Endothelial cell of umbilical vein (primary cell): Measurements from ENCODE around the gene DOP1A. TPM values are rescaled to one million over a fixed set of nuclear protein-coding genes. Genes with fewer than 3 reads are reported as not detected.

ENCODE experiments used
- BruUV-seq: library from RNA; stranded (reverse); fragments of 400-500 nt; replicated peaks from 2 replicates; lab custom pipeline; 2021; lab: Mats Ljungman, UMichigan
- CTCF ChIA-PET: fragments of 300-600, 350-600 bp; sonication (Branson Sonifier 250); formaldehyde crosslinking; loops from one replicate; lab custom pipeline; 2021; ENCODE audit warnings: antibody characterized with exemption, inconsistent platforms; lab: Charles Lee
- POLR2A ChIA-PET: fragments of 300-600, 350-600 bp; sonication (Branson Sonifier 250); formaldehyde crosslinking; loops from one replicate; lab custom pipeline; 2021; ENCODE audit warnings: antibody characterized with exemption, inconsistent platforms; lab: Charles Lee
- DNase-seq: peaks from one replicate; pipeline ENCODE4 v3.0.0-alpha.2; 2011; ENCODE audit warnings: low read depth, low spot score
- FAIRE-seq: peaks from 2 replicates; lab custom pipeline; 2011; peaks lifted over from hg19 to GRCh38; lab: Jason Lieb, UNC
- H2AFZ ChIP-seq: 2 replicates; pipeline ENCODE4 v1.6.0; 2012; ENCODE audit warnings: low read depth, low read length, control low read depth, inconsistent platforms
- H3K27ac ChIP-seq: 2 replicates; pipeline ENCODE4 v1.5.1; 2011; ENCODE audit warnings: low read depth, mild to moderate bottlenecking, control low read depth, low read length, moderate library complexity; ENCODE audit not compliant: insufficient read depth
- H3K27me3 ChIP-seq, 2 experiments: 2 replicates each; pipeline versions ENCODE4 v1.6.0 to v1.6.1; 2011; ENCODE audit warnings: low read length in 2 of 2, mixed read lengths in 1 of 2; ENCODE audit not compliant: control insufficient read depth in 2 of 2, insufficient read depth in 2 of 2
- H3K36me3 ChIP-seq, 2 experiments: 2 replicates in 1 of 2; 3 replicates in 1 of 2; pipeline ENCODE4 v1.5.1; 2011; ENCODE audit warnings: low read length in 2 of 2, mild to moderate bottlenecking in 1 of 2, moderate library complexity in 1 of 2; ENCODE audit not compliant: control insufficient read depth in 2 of 2, insufficient read depth in 2 of 2; ENCODE audit errors: extremely low read depth in 1 of 2
- H3K4me1 ChIP-seq: 3 replicates; pipeline ENCODE4 v1.5.1; 2011; ENCODE audit warnings: mild to moderate bottlenecking, low read length; ENCODE audit not compliant: control insufficient read depth, insufficient read depth; ENCODE audit errors: extremely low read depth
- H3K4me2 ChIP-seq: 2 replicates; pipeline ENCODE4 v1.6.1; 2011; ENCODE audit warnings: low read length, control low read depth, mixed read lengths; ENCODE audit not compliant: insufficient read depth
- H3K4me3 ChIP-seq, 3 experiments: fragments of 200-600 bp in 1 of 3; sonication (generic), shearing (Covaris generic) in 1 of 3; replicated peaks in 1 of 3; 2 replicates each; pipeline ENCODE4 v1.5.1; 2011 to 2016; ENCODE audit warnings: control low read depth in 3 of 3, low read length in 3 of 3, mild to moderate bottlenecking in 2 of 3, inconsistent platforms in 1 of 3, low read depth in 1 of 3, moderate library complexity in 1 of 3; ENCODE audit not compliant: insufficient read depth in 1 of 3
- H3K79me2 ChIP-seq: 2 replicates; pipeline ENCODE4 v1.6.0; 2012; ENCODE audit warnings: low read length, inconsistent platforms; ENCODE audit not compliant: control insufficient read depth, insufficient read depth
- H3K9ac ChIP-seq: replicated peaks from 2 replicates; pipeline ENCODE3; 2011; ENCODE audit warnings: low read length, control low read depth; ENCODE audit not compliant: insufficient read depth; ENCODE audit errors: extremely low read depth
- H3K9me1 ChIP-seq: replicated peaks from 3 replicates; pipeline ENCODE4 v1.6.0; 2011; ENCODE audit warnings: mild to moderate bottlenecking, low read length; ENCODE audit not compliant: control insufficient read depth, insufficient read depth; ENCODE audit errors: extremely low read depth
- H3K9me3 ChIP-seq: replicated peaks from 2 replicates; pipeline ENCODE4 v1.5.1; 2012; ENCODE audit warnings: low read length, inconsistent platforms; ENCODE audit not compliant: control insufficient read depth, insufficient read depth
- H4K20me1 ChIP-seq: replicated peaks from 2 replicates; pipeline ENCODE3; 2011; ENCODE audit warnings: mild to moderate bottlenecking, low read length; ENCODE audit not compliant: control insufficient read depth, insufficient read depth; ENCODE audit errors: extremely low read depth
- JUN ChIP-seq: IDR thresholded peaks from 2 replicates; pipeline ENCODE4 v1.6.1; 2011; ENCODE audit warnings: borderline replicate concordance, low read depth; ENCODE audit not compliant: insufficient read length, insufficient read depth
- MYC ChIP-seq: IDR thresholded peaks from one replicate; pipeline ENCODE4 v1.6.1; 2011; ENCODE audit warnings: mild to moderate bottlenecking, low read depth, low read length
- POLR2A ChIP-seq: IDR thresholded peaks from 2 replicates; pipeline ENCODE4 v1.6.1; 2012; ENCODE audit warnings: low read depth, mild to moderate bottlenecking, control low read depth, low read length
- dilution Hi-C: fragments of 300-500 bp; cut with MboI; formaldehyde crosslinking; loops from one replicate; pipeline ENCODE4 v1.15.0; 2019; ENCODE audit warnings: low sequenced_read_pairs; ENCODE audit not compliant: extremely low pct_ligation_motif_present
- intact Hi-C: fragments of 100-400 bp; cut with micrococcal nuclease; formaldehyde crosslinking; loops from one replicate; pipeline ENCODE4 v1.10.0; 2022
- polyA plus RNA-seq, 4 experiments: library from polyadenylated mRNA; depleted of rRNA in 3 of 4; stranded (reverse) in 3 of 4; unstranded in 1 of 4; fragments of >200 nt; gene quantifications; 2 replicates each; pipeline versions ENCODE4 v1.2.1 to v1.2.3, GENCODE V29; 2011 to 2012; ENCODE audit warnings: missing spikeins in 1 of 4
- total RNA-seq: library from RNA; stranded (reverse); gene quantifications from 2 replicates; pipeline ENCODE4 v1.2.3, GENCODE V29; 2021
- TF ChIP-seq, protein P1 (sequence below): IDR thresholded peaks from 2 replicates; pipeline ENCODE4 v1.6.1; 2011; ENCODE audit not compliant: insufficient read depth, insufficient read length
- TF ChIP-seq, protein P2 (sequence below), 2 donors: IDR thresholded peaks; 1 replicate in 1 of 2; 2 replicates in 1 of 2; pipeline ENCODE4 v1.5.1; 2011; ENCODE audit warnings: low read length in 2 of 2, mild to moderate bottlenecking in 2 of 2, moderate library complexity in 2 of 2, control low read depth in 1 of 2, inconsistent platforms in 1 of 2, low read depth in 1 of 2; ENCODE audit not compliant: insufficient read depth in 1 of 2; ENCODE audit errors: extremely low read depth in 1 of 2

Gene DOP1A
- total and polyA plus RNA-seq, 2 donors (not counting 3 experiments of a cell fraction or from before 2014, with no cell fraction given): 6.3 to 12.3 TPM

DNA sequence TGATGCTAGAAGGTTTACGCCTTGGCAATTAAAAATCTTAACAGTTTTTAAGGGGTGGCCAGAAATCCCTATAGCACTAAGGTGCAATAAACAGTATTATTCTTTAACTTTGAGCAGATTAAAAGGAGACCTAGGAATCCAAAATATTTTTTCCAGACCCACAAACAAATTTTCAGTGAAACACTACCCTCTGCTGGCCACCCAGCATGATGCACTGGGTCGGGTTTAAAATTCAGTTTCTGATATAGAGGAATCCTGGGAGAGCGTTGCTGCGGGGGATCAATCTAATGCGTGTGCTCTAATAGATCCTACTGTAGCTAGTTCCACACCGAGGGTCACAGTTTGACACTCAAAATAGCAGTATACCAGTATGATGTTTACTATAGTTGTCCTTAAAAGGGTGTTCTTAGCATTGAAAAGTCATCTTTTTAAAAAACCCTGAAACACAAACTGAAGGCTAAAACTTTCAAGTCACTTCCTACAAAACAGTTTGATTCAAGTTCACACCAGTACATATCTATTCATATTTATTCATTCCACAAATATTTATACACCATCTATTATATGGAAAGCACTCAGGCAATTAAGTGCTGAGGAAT is 12.0 kb upstream of the DOP1A start:
- Histone ChIP-seq H3K36me3 (no peaks in the 10 kb centered on the region), H3K4me3 (no peak overlapping the region), H2AFZ (peak overlapping the region; percentile 46), H3K9ac (no peak overlapping the region), H3K9me3 (no peaks in the 10 kb centered on the region), H3K4me2 (no peak overlapping the region), H3K9me1 (no peaks in the 10 kb centered on the region), H3K27me3 (no peaks in the 10 kb centered on the region), H3K79me2 (no peaks in the 10 kb centered on the region), H4K20me1 (no peaks in the 10 kb centered on the region), H3K4me1 (no peaks in the 10 kb centered on the region), H3K27ac (no peak overlapping the region)
- no TSS peak for BruUV-seq
- intact Hi-C loops: loop anchor here (1.0 to 10.0 kb wide), 4 partner anchors 311 to 803 kb away; partner anchors contain the start of gene TPBG
- dilution Hi-C loops: no loop called here
- POLR2A ChIA-PET: no interaction called here
- peak; percentile 45 for DNase-seq
- peak; percentile 89 for FAIRE-seq
- no peak for TF ChIP-seq MYC
- TF ChIP-seq JUN: no peak
- TF ChIP-seq, protein P1, sequence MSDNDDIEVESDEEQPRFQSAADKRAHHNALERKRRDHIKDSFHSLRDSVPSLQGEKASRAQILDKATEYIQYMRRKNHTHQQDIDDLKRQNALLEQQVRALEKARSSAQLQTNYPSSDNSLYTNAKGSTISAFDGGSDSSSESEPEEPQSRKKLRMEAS: no peak
- TF ChIP-seq, protein P2, sequence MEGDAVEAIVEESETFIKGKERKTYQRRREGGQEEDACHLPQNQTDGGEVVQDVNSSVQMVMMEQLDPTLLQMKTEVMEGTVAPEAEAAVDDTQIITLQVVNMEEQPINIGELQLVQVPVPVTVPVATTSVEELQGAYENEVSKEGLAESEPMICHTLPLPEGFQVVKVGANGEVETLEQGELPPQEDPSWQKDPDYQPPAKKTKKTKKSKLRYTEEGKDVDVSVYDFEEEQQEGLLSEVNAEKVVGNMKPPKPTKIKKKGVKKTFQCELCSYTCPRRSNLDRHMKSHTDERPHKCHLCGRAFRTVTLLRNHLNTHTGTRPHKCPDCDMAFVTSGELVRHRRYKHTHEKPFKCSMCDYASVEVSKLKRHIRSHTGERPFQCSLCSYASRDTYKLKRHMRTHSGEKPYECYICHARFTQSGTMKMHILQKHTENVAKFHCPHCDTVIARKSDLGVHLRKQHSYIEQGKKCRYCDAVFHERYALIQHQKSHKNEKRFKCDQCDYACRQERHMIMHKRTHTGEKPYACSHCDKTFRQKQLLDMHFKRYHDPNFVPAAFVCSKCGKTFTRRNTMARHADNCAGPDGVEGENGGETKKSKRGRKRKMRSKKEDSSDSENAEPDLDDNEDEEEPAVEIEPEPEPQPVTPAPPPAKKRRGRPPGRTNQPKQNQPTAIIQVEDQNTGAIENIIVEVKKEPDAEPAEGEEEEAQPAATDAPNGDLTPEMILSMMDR (IDR thresholded peaks at IDR 0.05; ENCODE audit: extremely low read depth in 1 of 2, insufficient read depth in 1 of 2, low read depth in 1 of 2, low read length in 2 of 2): peak; percentile 66 to 69
- TF ChIP-seq POLR2A: no peak
- CTCF ChIA-PET: interaction anchor here (1.1 to 8.5 kb wide), 5 partner anchors 10 to 801 kb away, joined by 3 to 168 read pairs (median 12); partner anchors contain the start of gene UBE3D
